ENCODE results near the gene NAV2. TPM values are rescaled to one million over a fixed set of nuclear protein-coding genes. Genes with fewer than 3 reads are reported as not detected.
A peak's percentile ranks its signal among the peaks of the same experiment; 100 is the strongest.

Gene NAV2
- polyA plus RNA-seq, 1 donor from 2014 or later: 3.0 TPM

- no peaks in the 10 kb centered on the region for H3K79me2 ChIP-seq (replicated peaks; ENCODE audit: insufficient read depth, low read length)
- no peaks in the 10 kb centered on the region for H4K20me1 ChIP-seq (ENCODE audit: insufficient read depth)
- H3K4me2 ChIP-seq (ENCODE audit: low read length): no peak overlapping the region
- H3K27ac ChIP-seq (ENCODE audit: low read length): no peak overlapping the region
- no peaks in the 10 kb centered on the region for H3F3A ChIP-seq (ENCODE audit: insufficient read depth, low read length, poor library complexity, severe bottlenecking)
- no peaks in the 10 kb centered on the region for H3K36me3 ChIP-seq (ENCODE audit: insufficient read depth, low read length)
- H2AFZ ChIP-seq (ENCODE audit: low read depth, low read length): no peak overlapping the region
- no peak for TF ChIP-seq EZH2 (IDR thresholded peaks at IDR 0.05; ENCODE audit: borderline replicate concordance, insufficient read depth, low read length, poor library complexity, severe bottlenecking)
- TF ChIP-seq SMC3 (conservative IDR thresholded peaks at IDR 0.05; ENCODE audit: poor library complexity): no peak
- no peaks in the 10 kb centered on the region for H3K9me3 ChIP-seq (ENCODE audit: low read length)
- no peak overlapping the region for H3K9ac ChIP-seq (ENCODE audit: low read length)
- H3K4me3 ChIP-seq (ENCODE audit: low read length): no peak overlapping the region
- H3K9me2 ChIP-seq (ENCODE audit: insufficient read depth, low read length): no peaks in the 10 kb centered on the region
- no peaks in the 10 kb centered on the region for H3K27me3 ChIP-seq (ENCODE audit: insufficient read depth, low read depth, low read length)
Observed at GRCh38 chr11:19674836-19675235, 37.8 kb upstream of the NAV2 start.

- no peak overlapping the region for H3K27ac ChIP-seq (ENCODE audit: low read length)
- H3K9me3 ChIP-seq (ENCODE audit: low read length): no peaks in the 10 kb centered on the region
- H3K79me2 ChIP-seq (replicated peaks; ENCODE audit: insufficient read depth, low read length): no peaks in the 10 kb centered on the region
- H3K4me2 ChIP-seq (ENCODE audit: low read length): no peak overlapping the region
- H3K9me2 ChIP-seq (ENCODE audit: insufficient read depth, low read length): no peaks in the 10 kb centered on the region
- TF ChIP-seq POLR2AphosphoS5 (IDR thresholded peaks at IDR 0.05) (no peak), MXI1 (conservative IDR thresholded peaks at IDR 0.05; ENCODE audit: poor library complexity, severe bottlenecking) (no peak), TAF1 (IDR thresholded peaks at IDR 0.05; ENCODE audit: low read depth) (no peak), EP300 (conservative IDR thresholded peaks at IDR 0.05; ENCODE audit: poor library complexity, severe bottlenecking) (no peak), SMC3 (conservative IDR thresholded peaks at IDR 0.05; ENCODE audit: poor library complexity) (no peak)
- no peaks in the 10 kb centered on the region for H4K20me1 ChIP-seq (ENCODE audit: insufficient read depth)
- no peaks in the 10 kb centered on the region for H3K36me3 ChIP-seq (ENCODE audit: insufficient read depth, low read length)
- H3K4me3 ChIP-seq (ENCODE audit: low read length): no peak overlapping the region
- no peaks in the 10 kb centered on the region for H3F3A ChIP-seq (ENCODE audit: insufficient read depth, low read length, poor library complexity, severe bottlenecking)
- no peak overlapping the region for H3K9ac ChIP-seq (ENCODE audit: low read length)
- H3K27me3 ChIP-seq (ENCODE audit: insufficient read depth, low read depth, low read length): no peaks in the 10 kb centered on the region
- H2AFZ ChIP-seq (ENCODE audit: low read depth, low read length): no peak overlapping the region
Observed at GRCh38 chr11:19675397-19675796, 37.2 kb upstream of the NAV2 start.

- no peak overlapping the region for H2AFZ ChIP-seq (ENCODE audit: low read depth, low read length)
Observed at GRCh38 chr11:19676475-19677380, 35.9 kb upstream of the NAV2 start.

More at GRCh38 chr11:19676475-19677380, 35.9 kb upstream of the NAV2 start:
- H4K20me1 ChIP-seq (ENCODE audit: insufficient read depth): no peaks in the 10 kb centered on the region
- no peak overlapping the region for H3K9ac ChIP-seq (ENCODE audit: low read length)
- no peak overlapping the region for H3K27ac ChIP-seq (ENCODE audit: low read length)
- H3K79me2 ChIP-seq (replicated peaks; ENCODE audit: insufficient read depth, low read length): no peaks in the 10 kb centered on the region
- no peaks in the 10 kb centered on the region for H3K27me3 ChIP-seq (ENCODE audit: insufficient read depth, low read depth, low read length)
- no peak overlapping the region for H3K4me2 ChIP-seq (ENCODE audit: low read length)
- H3F3A ChIP-seq (ENCODE audit: insufficient read depth, low read length, poor library complexity, severe bottlenecking): no peaks in the 10 kb centered on the region
- H3K36me3 ChIP-seq (ENCODE audit: insufficient read depth, low read length): no peaks in the 10 kb centered on the region
- no peaks in the 10 kb centered on the region for H3K9me2 ChIP-seq (ENCODE audit: insufficient read depth, low read length)
- no peak overlapping the region for H3K4me3 ChIP-seq (ENCODE audit: low read length)
- H3K9me3 ChIP-seq (ENCODE audit: low read length): no peaks in the 10 kb centered on the region
- TF ChIP-seq, protein P1, sequence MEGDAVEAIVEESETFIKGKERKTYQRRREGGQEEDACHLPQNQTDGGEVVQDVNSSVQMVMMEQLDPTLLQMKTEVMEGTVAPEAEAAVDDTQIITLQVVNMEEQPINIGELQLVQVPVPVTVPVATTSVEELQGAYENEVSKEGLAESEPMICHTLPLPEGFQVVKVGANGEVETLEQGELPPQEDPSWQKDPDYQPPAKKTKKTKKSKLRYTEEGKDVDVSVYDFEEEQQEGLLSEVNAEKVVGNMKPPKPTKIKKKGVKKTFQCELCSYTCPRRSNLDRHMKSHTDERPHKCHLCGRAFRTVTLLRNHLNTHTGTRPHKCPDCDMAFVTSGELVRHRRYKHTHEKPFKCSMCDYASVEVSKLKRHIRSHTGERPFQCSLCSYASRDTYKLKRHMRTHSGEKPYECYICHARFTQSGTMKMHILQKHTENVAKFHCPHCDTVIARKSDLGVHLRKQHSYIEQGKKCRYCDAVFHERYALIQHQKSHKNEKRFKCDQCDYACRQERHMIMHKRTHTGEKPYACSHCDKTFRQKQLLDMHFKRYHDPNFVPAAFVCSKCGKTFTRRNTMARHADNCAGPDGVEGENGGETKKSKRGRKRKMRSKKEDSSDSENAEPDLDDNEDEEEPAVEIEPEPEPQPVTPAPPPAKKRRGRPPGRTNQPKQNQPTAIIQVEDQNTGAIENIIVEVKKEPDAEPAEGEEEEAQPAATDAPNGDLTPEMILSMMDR (IDR thresholded peaks at IDR 0.05; ENCODE audit: poor library complexity, severe bottlenecking): no peak
- TF ChIP-seq, protein P2, sequence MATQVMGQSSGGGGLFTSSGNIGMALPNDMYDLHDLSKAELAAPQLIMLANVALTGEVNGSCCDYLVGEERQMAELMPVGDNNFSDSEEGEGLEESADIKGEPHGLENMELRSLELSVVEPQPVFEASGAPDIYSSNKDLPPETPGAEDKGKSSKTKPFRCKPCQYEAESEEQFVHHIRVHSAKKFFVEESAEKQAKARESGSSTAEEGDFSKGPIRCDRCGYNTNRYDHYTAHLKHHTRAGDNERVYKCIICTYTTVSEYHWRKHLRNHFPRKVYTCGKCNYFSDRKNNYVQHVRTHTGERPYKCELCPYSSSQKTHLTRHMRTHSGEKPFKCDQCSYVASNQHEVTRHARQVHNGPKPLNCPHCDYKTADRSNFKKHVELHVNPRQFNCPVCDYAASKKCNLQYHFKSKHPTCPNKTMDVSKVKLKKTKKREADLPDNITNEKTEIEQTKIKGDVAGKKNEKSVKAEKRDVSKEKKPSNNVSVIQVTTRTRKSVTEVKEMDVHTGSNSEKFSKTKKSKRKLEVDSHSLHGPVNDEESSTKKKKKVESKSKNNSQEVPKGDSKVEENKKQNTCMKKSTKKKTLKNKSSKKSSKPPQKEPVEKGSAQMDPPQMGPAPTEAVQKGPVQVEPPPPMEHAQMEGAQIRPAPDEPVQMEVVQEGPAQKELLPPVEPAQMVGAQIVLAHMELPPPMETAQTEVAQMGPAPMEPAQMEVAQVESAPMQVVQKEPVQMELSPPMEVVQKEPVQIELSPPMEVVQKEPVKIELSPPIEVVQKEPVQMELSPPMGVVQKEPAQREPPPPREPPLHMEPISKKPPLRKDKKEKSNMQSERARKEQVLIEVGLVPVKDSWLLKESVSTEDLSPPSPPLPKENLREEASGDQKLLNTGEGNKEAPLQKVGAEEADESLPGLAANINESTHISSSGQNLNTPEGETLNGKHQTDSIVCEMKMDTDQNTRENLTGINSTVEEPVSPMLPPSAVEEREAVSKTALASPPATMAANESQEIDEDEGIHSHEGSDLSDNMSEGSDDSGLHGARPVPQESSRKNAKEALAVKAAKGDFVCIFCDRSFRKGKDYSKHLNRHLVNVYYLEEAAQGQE (IDR thresholded peaks at IDR 0.05; ENCODE audit: borderline replicate concordance): peak; percentile 63
- no peak for TF ChIP-seq TAF1 (IDR thresholded peaks at IDR 0.05; ENCODE audit: low read depth)

Data from neural cell (in vitro differentiated cells).